Cardiac muscle cell (in vitro differentiated cells and primary cell): ENCODE measurements around the gene CLEC12A. TPM values are rescaled to one million over a fixed set of nuclear protein-coding genes. Genes with fewer than 3 reads are reported as not detected.
"Not testable (repeated sequence)": the region's sequence is repeated elsewhere in the genome, so short reads cannot be mapped to it uniquely, and the experiment has no call there.

ENCODE experiments used
- DNase-seq, 2 donors: peaks; one replicate each; pipeline versions ENCODE4 v3.0.0 to v3.0.0-alpha.2; 2010 to 2017; ENCODE audit warnings: low read depth in 1 of 2, low spot score in 1 of 2
- H3K27ac ChIP-seq: fragments of 200-600 bp; sonication (generic); 2 replicates; pipeline ENCODE4 v1.5.1; 2016
- H3K27me3 ChIP-seq: fragments of 200-600 bp; sonication (generic); 2 replicates; pipeline ENCODE4 v1.6.0; 2016; ENCODE audit warnings: control low read depth
- H3K36me3 ChIP-seq: fragments of 200-600 bp; sonication (generic); 2 replicates; pipeline ENCODE4 v1.5.1; 2016; ENCODE audit warnings: control low read depth
- H3K4me1 ChIP-seq: fragments of 200-600 bp; sonication (generic); 2 replicates; pipeline ENCODE4 v1.8.1; 2017; ENCODE audit warnings: low read depth, mild to moderate bottlenecking, mixed run types
- H3K4me3 ChIP-seq: fragments of 200-600 bp; sonication (generic); 2 replicates; pipeline ENCODE4 v1.5.1; 2016; ENCODE audit warnings: mild to moderate bottlenecking
- H3K9me3 ChIP-seq: fragments of 200-600 bp; sonication (generic); 2 replicates; pipeline ENCODE4 v1.5.1; 2017; ENCODE audit warnings: low read depth, mild to moderate bottlenecking, control low read depth
- CTCF ChIP-seq: IDR thresholded peaks from 2 replicates; pipeline ENCODE4 v1.5.1; 2012; ENCODE audit warnings: low read depth, mild to moderate bottlenecking, low read length
- polyA plus RNA-seq: library from polyadenylated mRNA; unstranded; fragments of >200 nt; fragmentation: Nextera tagmentation; extraction: Ambion mirVana; gene quantifications from 2 replicates; pipeline ENCODE4 v1.2.1, GENCODE V29; 2016
- total RNA-seq: library from RNA; depleted of rRNA; stranded (reverse); fragments of >200 nt; gene quantifications from 2 replicates; pipeline ENCODE4 v1.2.3, GENCODE V29; 2016

CLEC12A gene
- total and polyA plus RNA-seq, 2 experiments from 2014 or later: not detected

- H3K27me3 ChIP-seq: no peaks in the 10 kb centered on the region
- H3K4me1 ChIP-seq: no peaks in the 10 kb centered on the region
- H3K36me3 ChIP-seq: no peaks in the 10 kb centered on the region
- no peaks in the 10 kb centered on the region for H3K9me3 ChIP-seq
- H3K27ac ChIP-seq: no peak overlapping the region
- no peak for TF ChIP-seq CTCF
- DNase-seq: no peak
- no peak overlapping the region for H3K4me3 ChIP-seq
Observed at GRCh38 chr12:9969673-9970072, 1.5 kb upstream of the CLEC12A start.

- H3K4me1 ChIP-seq: no peaks in the 10 kb centered on the region
- no peak overlapping the region for H3K27ac ChIP-seq
- TF ChIP-seq CTCF: no peak
- H3K36me3 ChIP-seq: no peaks in the 10 kb centered on the region
- no peak for DNase-seq
- H3K4me3 ChIP-seq: no peak overlapping the region
- H3K27me3 ChIP-seq: no peaks in the 10 kb centered on the region
- no peaks in the 10 kb centered on the region for H3K9me3 ChIP-seq
Observed at GRCh38 chr12:9973949-9974348, 2.7 kb downstream of the CLEC12A start.

GRCh38 chr12:9974731-9975130 lies 3.5 kb downstream of the CLEC12A start:
- DNase-seq, H3K4me3 ChIP-seq, H3K4me1 ChIP-seq, H3K9me3 ChIP-seq, H3K27ac ChIP-seq, H3K36me3 ChIP-seq, H3K27me3 ChIP-seq: not testable (repeated sequence)

- no peaks in the 10 kb centered on the region for H3K4me1 ChIP-seq
- H3K27me3 ChIP-seq: no peaks in the 10 kb centered on the region
- H3K36me3 ChIP-seq: no peaks in the 10 kb centered on the region
- H3K4me3 ChIP-seq: no peak overlapping the region
- no peak for TF ChIP-seq CTCF
- H3K27ac ChIP-seq: no peak overlapping the region
- no peaks in the 10 kb centered on the region for H3K9me3 ChIP-seq
- no peak for DNase-seq
Observed at GRCh38 chr12:9975614-9976013, 4.4 kb downstream of the CLEC12A start.

- not testable (repeated sequence) for DNase-seq, H3K4me3 ChIP-seq, H3K36me3 ChIP-seq, H3K27me3 ChIP-seq, H3K4me1 ChIP-seq, H3K27ac ChIP-seq, H3K9me3 ChIP-seq
Observed at GRCh38 chr12:9976626-9977025, 5.4 kb downstream of the CLEC12A start.

GRCh38 chr12:9977916-9978315 lies 6.7 kb downstream of the CLEC12A start:
- Histone ChIP-seq H3K27me3 (no peaks in the 10 kb centered on the region), H3K4me3 (no peak overlapping the region), H3K4me1 (no peaks in the 10 kb centered on the region), H3K36me3 (no peaks in the 10 kb centered on the region), H3K9me3 (no peaks in the 10 kb centered on the region), H3K27ac (no peak overlapping the region)
- no peak for TF ChIP-seq CTCF
- no peak for DNase-seq

GRCh38 chr12:9980126-9980525 lies 8.9 kb downstream of the CLEC12A start:
- H3K36me3 ChIP-seq: no peaks in the 10 kb centered on the region
- no peak for DNase-seq
- no peak overlapping the region for H3K27ac ChIP-seq
- no peak for TF ChIP-seq CTCF
- no peak overlapping the region for H3K4me3 ChIP-seq
- no peaks in the 10 kb centered on the region for H3K9me3 ChIP-seq
- H3K27me3 ChIP-seq: no peaks in the 10 kb centered on the region
- H3K4me1 ChIP-seq: no peaks in the 10 kb centered on the region
